HG02852 (cell line): ENCODE data around the gene PKN3.
A peak's percentile ranks its signal among the peaks of the same experiment; 100 is the strongest.
"Not testable (repeated sequence)": the region's sequence is repeated elsewhere in the genome, so short reads cannot be mapped to it uniquely, and the experiment has no call there.

ENCODE experiments used
- ATAC-seq: cut with Tn5 transposase; IDR thresholded peaks from one replicate; pipeline ENCODE4 v1.9.1; 2021; ENCODE audit warnings: mild to moderate bottlenecking, moderate library complexity; ENCODE audit not compliant: unreplicated experiment

The PKN3 gene

DNA sequence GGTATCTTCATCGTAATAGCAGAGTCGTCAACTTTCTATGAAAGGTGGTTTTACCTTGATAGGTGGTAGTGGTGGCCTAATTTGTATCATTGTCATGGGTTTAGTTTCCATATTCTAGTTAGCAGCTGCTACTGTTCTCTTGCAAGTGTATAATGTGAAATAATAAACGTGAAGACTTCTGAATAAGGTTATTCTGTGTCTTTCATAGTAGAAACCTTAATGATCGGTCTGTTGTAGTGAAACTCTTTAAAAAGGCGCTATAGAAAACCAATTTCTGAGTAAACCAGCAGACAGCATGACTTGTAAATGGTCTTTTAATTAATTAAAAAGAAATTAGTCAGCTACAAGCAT, 11.6 kb upstream of the PKN3 start:
- ATAC-seq, result no peak

DNA sequence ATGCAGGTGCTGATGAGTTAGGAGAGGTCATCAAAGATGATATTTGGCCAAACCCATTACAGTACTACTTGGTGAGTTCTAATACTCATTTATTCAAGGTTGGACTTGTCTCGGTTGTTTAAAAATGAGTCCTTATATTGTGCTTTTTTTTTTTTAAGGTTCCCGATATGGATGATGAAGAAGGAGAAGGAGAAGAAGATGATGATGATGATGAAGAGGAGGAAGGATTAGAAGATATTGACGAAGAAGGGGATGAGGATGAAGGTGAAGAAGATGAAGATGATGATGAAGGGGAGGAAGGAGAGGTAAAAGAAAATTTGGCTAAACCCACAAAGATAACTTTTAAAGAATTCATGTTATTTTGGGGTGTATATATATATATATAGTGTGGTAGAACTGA, 8.6 kb upstream of the PKN3 start:
- not testable (repeated sequence) for ATAC-seq

DNA sequence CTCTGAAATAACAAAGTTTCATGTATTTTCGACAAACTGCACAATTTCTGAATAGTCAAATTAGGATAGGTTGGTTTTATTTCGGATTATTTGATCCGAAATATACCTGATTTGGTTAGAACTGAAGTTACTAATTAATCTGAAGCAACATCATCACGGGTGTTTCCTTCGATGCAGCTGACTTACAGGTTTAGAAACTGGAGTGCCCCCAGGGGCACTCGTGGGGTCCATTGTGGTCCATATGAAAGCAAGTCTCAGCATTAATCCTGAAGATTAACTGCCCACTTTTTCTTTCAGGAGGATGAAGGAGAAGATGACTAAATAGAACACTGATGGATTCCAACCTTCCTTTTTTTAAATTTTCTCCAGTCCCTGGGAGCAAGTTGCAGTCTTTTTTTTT, 8.0 kb upstream of the PKN3 start:
- ATAC-seq, result no peak

GRCh38 chr9:128696923-128697707, 5.2 kb upstream of the PKN3 start:
- ATAC-seq, result no peak

- not testable (repeated sequence) for ATAC-seq
Measured at GRCh38 chr9:128699096-128699795, 3.1 kb upstream of the PKN3 start.

- ATAC-seq, result no peak
Measured at GRCh38 chr9:128701227-128701854, 962 bp upstream of the PKN3 start.

GRCh38 chr9:128702949-128703615, 779 bp downstream of the PKN3 start:
- ATAC-seq, result peak; percentile 12

DNA sequence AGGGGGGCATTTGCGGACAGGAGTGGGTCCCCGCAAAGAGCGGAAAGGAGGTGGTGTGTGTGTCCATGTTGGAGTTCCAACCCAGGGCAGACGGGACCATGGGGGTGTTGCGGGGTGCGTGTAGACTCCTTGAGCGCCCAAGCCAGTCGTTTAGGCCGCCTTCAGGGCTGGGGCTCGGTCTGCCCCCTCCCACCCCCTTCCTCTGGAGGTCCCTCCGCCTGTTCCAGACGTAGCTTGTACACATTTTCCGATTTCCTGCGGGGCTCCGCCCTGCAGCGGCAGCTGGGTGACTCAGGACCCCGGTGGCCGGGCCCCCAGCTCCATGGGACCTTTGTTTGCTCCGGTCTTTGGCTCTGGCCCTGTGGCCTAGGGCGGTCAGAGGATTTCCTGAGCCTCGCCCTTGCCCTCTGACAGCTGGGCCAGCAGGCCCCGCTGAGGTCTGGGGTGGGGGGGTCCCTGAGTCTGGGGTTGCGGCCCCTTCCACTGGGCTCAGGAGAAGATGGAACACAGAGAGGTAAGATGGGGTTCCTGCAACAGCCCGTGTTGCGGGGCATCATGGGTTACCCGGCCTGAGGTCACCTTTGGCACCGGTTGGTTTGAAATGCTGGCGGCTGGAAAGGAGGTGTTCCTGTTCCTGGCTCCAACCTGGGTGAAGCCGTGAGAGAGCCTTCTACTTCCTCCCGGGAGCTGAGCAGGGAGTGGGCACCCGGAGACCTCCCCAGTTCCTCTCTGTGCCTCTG, 1.5 kb downstream of the PKN3 start:
- ATAC-seq, result no peak

GRCh38 chr9:128704356-128704670, 2.0 kb downstream of the PKN3 start:
- ATAC-seq, result no peak

DNA sequence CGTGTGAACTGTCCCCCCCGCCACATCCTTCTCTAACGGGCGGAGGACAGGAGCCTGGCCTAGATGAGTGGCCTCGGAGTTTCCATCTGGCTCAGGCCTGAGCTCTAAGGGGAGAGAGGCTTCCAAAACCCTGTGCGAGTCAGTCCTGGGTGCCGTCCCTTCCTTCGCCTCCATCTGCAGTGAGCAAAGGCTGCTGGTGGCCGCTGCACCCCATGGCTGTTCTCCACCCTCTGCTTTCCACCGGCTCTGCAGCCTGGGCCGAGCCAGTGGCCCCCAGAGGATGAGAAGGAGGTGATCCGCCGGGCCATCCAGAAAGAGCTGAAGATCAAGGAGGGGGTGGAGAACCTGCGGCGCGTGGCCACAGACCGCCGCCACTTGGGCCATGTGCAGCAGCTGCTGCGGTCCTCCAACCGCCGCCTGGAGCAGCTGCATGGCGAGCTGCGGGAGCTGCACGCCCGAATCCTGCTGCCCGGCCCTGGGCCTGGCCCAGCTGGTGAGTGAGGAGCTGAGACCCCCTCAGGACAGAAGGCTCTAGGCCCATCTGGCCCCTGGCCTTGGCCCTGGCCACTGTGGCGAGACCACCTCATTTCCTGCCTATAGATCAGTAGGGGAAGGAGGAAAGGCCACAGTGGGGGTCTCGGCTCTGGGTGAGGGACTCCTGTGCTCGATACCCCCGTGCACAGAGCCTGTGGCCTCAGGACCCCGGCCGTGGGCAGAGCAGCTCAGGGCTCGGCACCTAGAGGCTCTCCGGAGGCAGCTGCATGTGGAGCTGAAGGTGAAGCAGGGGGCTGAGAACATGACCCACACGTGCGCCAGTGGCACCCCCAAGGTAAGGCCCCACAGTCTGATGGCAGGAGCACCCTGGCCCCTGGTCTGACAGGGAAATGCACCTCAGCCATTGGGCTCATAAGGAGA, 3.0 kb downstream of the PKN3 start:
- ATAC-seq, result no peak

- no peak for ATAC-seq
Measured at GRCh38 chr9:128706045-128706444, 3.7 kb downstream of the PKN3 start.

- no peak for ATAC-seq
Measured at GRCh38 chr9:128706671-128707381, 4.5 kb downstream of the PKN3 start.

GRCh38 chr9:128707446-128707845, 5.1 kb downstream of the PKN3 start:
- ATAC-seq, result no peak

- ATAC-seq, result no peak
Measured at GRCh38 chr9:128712451-128713410, 10.4 kb downstream of the PKN3 start.

DNA sequence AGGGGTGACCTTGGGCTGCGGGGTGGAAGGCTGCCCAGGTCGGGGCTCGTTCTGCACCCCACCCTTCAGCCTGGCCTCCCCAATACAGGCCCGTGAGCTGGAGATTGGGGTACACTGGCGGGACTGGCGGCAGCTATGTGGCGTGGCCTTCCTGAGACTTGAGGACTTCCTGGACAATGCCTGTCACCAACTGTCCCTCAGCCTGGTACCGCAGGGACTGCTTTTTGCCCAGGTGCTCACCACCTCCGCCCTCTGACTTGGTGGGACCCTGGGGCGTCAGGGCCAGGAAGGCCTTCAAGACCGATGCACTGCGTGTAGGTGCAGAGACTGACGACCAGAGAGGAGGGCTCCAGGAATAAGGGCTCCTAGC, 11.1 kb downstream of the PKN3 start:
- ATAC-seq, result no peak

GRCh38 chr9:128713941-128714573, 11.8 kb downstream of the PKN3 start:
- no peak for ATAC-seq

DNA sequence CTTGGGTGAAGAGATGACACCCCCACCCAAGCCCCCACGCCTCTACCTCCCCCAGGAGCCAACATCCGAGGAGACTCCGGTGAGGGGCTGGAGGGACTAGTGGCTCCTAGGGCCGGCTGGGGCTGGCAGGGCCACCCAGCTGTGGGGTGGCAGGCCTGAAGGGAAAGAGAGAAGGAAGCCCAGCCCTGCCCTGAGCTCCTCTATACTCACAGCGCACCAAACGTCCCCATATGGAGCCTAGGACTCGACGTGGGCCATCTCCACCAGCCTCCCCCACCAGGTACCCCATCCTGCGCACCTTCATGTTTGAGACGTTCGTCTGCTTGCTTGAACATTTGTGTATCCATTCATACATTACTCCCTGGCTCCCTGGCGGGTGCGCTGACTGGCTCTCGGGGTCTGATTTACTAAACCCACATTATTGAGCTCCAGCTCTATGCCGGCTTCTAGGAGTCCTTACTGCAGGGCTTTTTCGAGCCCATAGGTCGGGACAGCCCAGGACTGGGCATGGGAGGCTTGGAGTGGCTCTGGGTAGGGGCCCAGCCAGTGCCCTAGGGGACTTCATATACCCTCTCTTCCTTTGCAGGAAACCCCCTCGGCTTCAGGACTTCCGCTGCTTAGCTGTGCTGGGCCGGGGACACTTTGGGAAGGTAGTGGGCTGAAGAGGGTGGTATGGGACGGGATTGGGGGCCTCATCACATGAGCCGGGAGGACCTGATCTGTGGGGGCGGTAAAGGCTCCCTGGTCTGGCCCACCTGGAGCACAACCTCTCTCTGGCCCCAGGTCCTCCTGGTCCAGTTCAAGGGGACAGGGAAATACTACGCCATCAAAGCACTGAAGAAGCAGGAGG, 12.5 kb downstream of the PKN3 start:
- ATAC-seq, result no peak
